ENCODE data around the gene BMP5. TPM values are rescaled to one million over a fixed set of nuclear protein-coding genes. Genes with fewer than 3 reads are reported as not detected.

The BMP5 gene
- total RNA-seq, 2 donors from 2014 or later: 0.80 to 2.1 TPM

GRCh38 chr6:55794136-55794812, 81.1 kb downstream of the BMP5 start:
- DNase-seq (ENCODE audit: low spot score): no peak
- H3K4me1 ChIP-seq (replicated peaks): no peaks in the 10 kb centered on the region
- no peak overlapping the region for H3K27ac ChIP-seq
- H3K9me3 ChIP-seq: no peaks in the 10 kb centered on the region
- H3K36me3 ChIP-seq: no peaks in the 10 kb centered on the region
- TF ChIP-seq CTCF (IDR thresholded peaks at IDR 0.05): no peak
- TF ChIP-seq POLR2AphosphoS5 (IDR thresholded peaks at IDR 0.05): no peak
- no peak for TF ChIP-seq POLR2A (IDR thresholded peaks at IDR 0.05)
- intact Hi-C loops (cut with DNase I): no loop called here
- no peaks in the 10 kb centered on the region for H3K27me3 ChIP-seq (replicated peaks; ENCODE audit: insufficient read depth)
- no peak overlapping the region for H3K4me3 ChIP-seq
- WGBS: 90% methylated on average over 3 of the region's 3 CpGs

- 92% methylated on average over 6 of the region's 6 CpGs for WGBS
- intact Hi-C loops (cut with DNase I): no loop called here
- Histone ChIP-seq H3K27me3 (replicated peaks; ENCODE audit: insufficient read depth) (no peaks in the 10 kb centered on the region), H3K27ac (no peak overlapping the region), H3K36me3 (no peaks in the 10 kb centered on the region), H3K4me1 (replicated peaks) (no peaks in the 10 kb centered on the region), H3K9me3 (no peaks in the 10 kb centered on the region), H3K4me3 (no peak overlapping the region)
- no peak for TF ChIP-seq CTCF (IDR thresholded peaks at IDR 0.05)
- no peak for TF ChIP-seq POLR2A (IDR thresholded peaks at IDR 0.05)
- TF ChIP-seq POLR2AphosphoS5 (IDR thresholded peaks at IDR 0.05): no peak
- DNase-seq (ENCODE audit: low spot score): no peak
These were observed 90.1 kb downstream of the BMP5 start for GRCh38 chr6:55785273-55785672.

- DNase-seq (ENCODE audit: low spot score): no peak
- intact Hi-C loops (cut with DNase I): no loop called here
- Histone ChIP-seq H3K27me3 (replicated peaks; ENCODE audit: insufficient read depth) (no peaks in the 10 kb centered on the region), H3K4me1 (replicated peaks) (no peaks in the 10 kb centered on the region), H3K4me3 (no peak overlapping the region), H3K27ac (no peak overlapping the region), H3K36me3 (no peaks in the 10 kb centered on the region), H3K9me3 (no peaks in the 10 kb centered on the region)
- TF ChIP-seq CTCF (IDR thresholded peaks at IDR 0.05) (no peak), POLR2AphosphoS5 (IDR thresholded peaks at IDR 0.05) (no peak), POLR2A (IDR thresholded peaks at IDR 0.05) (no peak)
- WGBS: 76% methylated on average over 2 of the region's 2 CpGs
These were observed 93.1 kb downstream of the BMP5 start for GRCh38 chr6:55782275-55782674.

- Histone ChIP-seq H3K9me3 (no peaks in the 10 kb centered on the region), H3K27me3 (replicated peaks; ENCODE audit: insufficient read depth) (no peaks in the 10 kb centered on the region), H3K4me3 (no peak overlapping the region), H3K36me3 (no peaks in the 10 kb centered on the region), H3K4me1 (replicated peaks) (no peaks in the 10 kb centered on the region), H3K27ac (no peak overlapping the region)
- TF ChIP-seq CTCF (IDR thresholded peaks at IDR 0.05) (no peak), POLR2AphosphoS5 (IDR thresholded peaks at IDR 0.05) (no peak), POLR2A (IDR thresholded peaks at IDR 0.05) (no peak)
- intact Hi-C loops (cut with DNase I): no loop called here
- no peak for DNase-seq (ENCODE audit: low spot score)
- WGBS: 93% methylated on average over 2 of the region's 2 CpGs
These were observed 96.7 kb downstream of the BMP5 start for GRCh38 chr6:55778705-55779104.

- intact Hi-C loops (cut with DNase I): no loop called here
- DNase-seq (ENCODE audit: low spot score): no peak
These were observed 97.9 kb downstream of the BMP5 start for GRCh38 chr6:55777469-55777868.

More at GRCh38 chr6:55777469-55777868, 97.9 kb downstream of the BMP5 start:
- Histone ChIP-seq H3K36me3 (no peaks in the 10 kb centered on the region), H3K4me3 (no peak overlapping the region), H3K27ac (no peak overlapping the region), H3K27me3 (replicated peaks; ENCODE audit: insufficient read depth) (no peaks in the 10 kb centered on the region), H3K9me3 (no peaks in the 10 kb centered on the region), H3K4me1 (replicated peaks) (no peaks in the 10 kb centered on the region)
- TF ChIP-seq CTCF (IDR thresholded peaks at IDR 0.05): no peak
- 88% methylated on average over 1 of the region's 1 CpG for WGBS
